ENCODE data around the gene TBX2.
"Not testable (repeated sequence)": the region's sequence is repeated elsewhere in the genome, so short reads cannot be mapped to it uniquely, and the experiment has no call there.

Gene TBX2

DNA sequence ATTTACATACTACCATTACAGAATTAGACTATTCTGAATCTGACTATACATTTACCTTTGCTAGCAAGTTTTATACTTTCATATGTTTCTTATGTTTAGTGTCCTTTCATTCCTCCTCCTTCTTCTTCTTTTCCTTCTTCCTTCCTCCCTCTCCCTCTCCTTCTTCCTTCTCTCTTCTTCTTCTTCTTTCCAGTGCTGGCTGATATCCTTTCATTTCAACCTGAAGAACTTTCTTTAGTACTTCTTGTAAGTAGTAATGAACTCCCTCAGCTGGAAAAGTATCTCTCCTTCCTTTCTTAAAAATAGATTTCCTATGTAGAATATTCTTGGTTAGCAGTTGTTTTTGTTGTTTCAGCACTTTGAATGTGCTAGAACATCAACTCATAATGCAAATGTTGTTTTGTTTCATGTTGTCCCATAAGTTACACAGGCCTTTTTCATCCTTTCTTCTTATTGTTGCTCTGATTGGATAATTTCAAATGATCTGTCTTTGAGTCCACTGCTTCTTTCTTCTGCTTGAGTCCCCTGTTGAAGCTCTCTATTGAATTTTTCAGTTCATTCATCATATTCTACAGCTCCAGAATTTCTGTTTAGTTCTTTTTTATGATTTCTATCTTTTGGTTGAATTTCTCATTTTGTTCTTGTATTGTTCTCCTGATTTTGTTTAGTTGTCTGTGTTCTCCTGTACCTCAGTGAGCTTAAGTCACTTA is 37.5 kb downstream of the TBX2 start:
- DNase-seq (ENCODE audit: insufficient read length, low spot score) (no peak), FAIRE-seq (no peak)
- no peak for TF ChIP-seq POLR2A (IDR thresholded peaks at IDR 0.05; ENCODE audit: low read depth, low read length)
- no peak for TF ChIP-seq POU2F2 (IDR thresholded peaks at IDR 0.05; ENCODE audit: low read depth, low read length)
- TF ChIP-seq TAF1 (IDR thresholded peaks at IDR 0.05; ENCODE audit: low read depth, low read length) = no peak
- no peak for TF ChIP-seq SPI1 (IDR thresholded peaks at IDR 0.05; ENCODE audit: low read depth, low read length)
- TF ChIP-seq PAX5 (IDR thresholded peaks at IDR 0.05; ENCODE audit: insufficient read depth, low read length, severe bottlenecking) = no peak
- TF ChIP-seq POLR2AphosphoS5 (IDR thresholded peaks at IDR 0.05; ENCODE audit: low read depth, low read length) = no peak

DNA sequence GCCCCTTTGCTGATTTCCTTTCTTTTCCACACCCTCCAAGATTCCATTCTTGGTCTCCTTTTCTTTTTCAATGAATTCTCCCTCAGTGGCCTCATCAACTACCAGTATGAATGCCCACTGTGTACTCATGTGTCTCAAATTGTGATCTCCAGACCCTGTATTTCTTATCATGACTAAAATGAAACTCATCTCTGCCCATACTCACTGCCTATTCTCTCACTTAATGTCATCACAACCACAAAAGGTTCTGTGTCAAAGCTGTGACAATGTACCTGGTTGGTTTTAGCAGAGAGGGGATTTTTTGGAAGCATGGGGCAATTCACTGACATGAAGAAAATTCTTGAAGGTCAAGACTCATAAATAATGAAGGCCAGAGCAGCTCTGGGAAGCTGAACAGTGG is 41.1 kb downstream of the TBX2 start:
- DNase-seq (ENCODE audit: insufficient read length, low spot score) (no peak), FAIRE-seq (no peak)
- TF ChIP-seq PAX5 (IDR thresholded peaks at IDR 0.05; ENCODE audit: insufficient read depth, low read length, severe bottlenecking) = no peak
- no peak for TF ChIP-seq TAF1 (IDR thresholded peaks at IDR 0.05; ENCODE audit: low read depth, low read length)
- TF ChIP-seq SPI1 (IDR thresholded peaks at IDR 0.05; ENCODE audit: low read depth, low read length) = no peak
- TF ChIP-seq POLR2A (IDR thresholded peaks at IDR 0.05; ENCODE audit: low read depth, low read length) = no peak
- TF ChIP-seq POU2F2 (IDR thresholded peaks at IDR 0.05; ENCODE audit: low read depth, low read length) = no peak

DNA sequence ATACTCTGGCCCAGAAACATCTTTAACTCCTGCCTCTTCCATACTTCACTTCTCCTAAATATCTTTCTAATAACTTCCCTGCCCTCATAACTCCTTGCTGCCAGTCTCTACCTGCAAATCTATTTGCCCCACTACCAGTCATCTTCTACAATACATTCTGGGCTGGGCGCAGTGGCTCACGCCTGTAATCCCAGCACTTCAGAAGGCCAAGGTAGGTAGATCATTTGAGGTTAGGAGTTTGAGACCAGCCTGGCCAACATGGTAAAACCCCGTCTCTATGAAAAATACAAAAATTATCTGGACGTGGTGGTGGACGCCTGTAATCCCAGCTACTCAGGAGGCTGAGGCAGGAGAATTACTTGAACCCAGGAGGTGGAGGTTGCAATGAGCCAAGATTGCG is 41.9 kb downstream of the TBX2 start:
- not testable (repeated sequence) for FAIRE-seq

GRCh38 chr17:61442136-61442775 is 42.6 kb downstream of the TBX2 start:
- FAIRE-seq (no peak), DNase-seq (ENCODE audit: insufficient read length, low spot score) (no peak)
- TF ChIP-seq PAX5 (IDR thresholded peaks at IDR 0.05; ENCODE audit: insufficient read depth, low read length, severe bottlenecking) = no peak
- no peak for TF ChIP-seq TAF1 (IDR thresholded peaks at IDR 0.05; ENCODE audit: low read depth, low read length)
- TF ChIP-seq POLR2A (IDR thresholded peaks at IDR 0.05; ENCODE audit: low read depth, low read length) = no peak
- no peak for TF ChIP-seq POLR2AphosphoS5 (IDR thresholded peaks at IDR 0.05; ENCODE audit: low read depth, low read length)
- TF ChIP-seq POU2F2 (IDR thresholded peaks at IDR 0.05; ENCODE audit: low read depth, low read length) = no peak
- TF ChIP-seq SPI1 (IDR thresholded peaks at IDR 0.05; ENCODE audit: low read depth, low read length) = no peak

More for the DNA sequence above, 41.9 kb downstream of the TBX2 start:
- DNase-seq (ENCODE audit: insufficient read length, low spot score) = not testable (repeated sequence)

- no peak for TF ChIP-seq TAF1 (IDR thresholded peaks at IDR 0.05; ENCODE audit: low read depth, low read length)
- no peak for TF ChIP-seq POU2F2 (IDR thresholded peaks at IDR 0.05; ENCODE audit: low read depth, low read length)
- DNase-seq (ENCODE audit: insufficient read length, low spot score) = no peak
- FAIRE-seq = no peak
These were observed 43.3 kb downstream of the TBX2 start for GRCh38 chr17:61442878-61443474.

GRCh38 chr17:61443475-61443882 is 43.8 kb downstream of the TBX2 start:
- DNase-seq (ENCODE audit: insufficient read length, low spot score) = no peak
- FAIRE-seq = no peak
- TF ChIP-seq POLR2AphosphoS5 (IDR thresholded peaks at IDR 0.05; ENCODE audit: low read depth, low read length) (no peak), TAF1 (IDR thresholded peaks at IDR 0.05; ENCODE audit: low read depth, low read length) (no peak), SPI1 (IDR thresholded peaks at IDR 0.05; ENCODE audit: low read depth, low read length) (no peak), POLR2A (IDR thresholded peaks at IDR 0.05; ENCODE audit: low read depth, low read length) (no peak), POU2F2 (IDR thresholded peaks at IDR 0.05; ENCODE audit: low read depth, low read length) (no peak), PAX5 (IDR thresholded peaks at IDR 0.05; ENCODE audit: insufficient read depth, low read length, severe bottlenecking) (no peak)

GRCh38 chr17:61444075-61444474 is 44.4 kb downstream of the TBX2 start:
- TF ChIP-seq POLR2A (IDR thresholded peaks at IDR 0.05; ENCODE audit: low read depth, low read length) (no peak), SPI1 (IDR thresholded peaks at IDR 0.05; ENCODE audit: low read depth, low read length) (no peak)
- DNase-seq (ENCODE audit: insufficient read length, low spot score) (no peak), FAIRE-seq (no peak)

- TF ChIP-seq POLR2A (IDR thresholded peaks at IDR 0.05; ENCODE audit: low read depth, low read length) = no peak
- no peak for TF ChIP-seq TAF1 (IDR thresholded peaks at IDR 0.05; ENCODE audit: low read depth, low read length)
- no peak for TF ChIP-seq PAX5 (IDR thresholded peaks at IDR 0.05; ENCODE audit: insufficient read depth, low read length, severe bottlenecking)
- TF ChIP-seq SPI1 (IDR thresholded peaks at IDR 0.05; ENCODE audit: low read depth, low read length) = no peak
- TF ChIP-seq POLR2AphosphoS5 (IDR thresholded peaks at IDR 0.05; ENCODE audit: low read depth, low read length) = no peak
- FAIRE-seq (no peak), DNase-seq (ENCODE audit: insufficient read length, low spot score) (no peak)
These were observed 45.2 kb downstream of the TBX2 start for GRCh38 chr17:61444831-61445230.

DNA sequence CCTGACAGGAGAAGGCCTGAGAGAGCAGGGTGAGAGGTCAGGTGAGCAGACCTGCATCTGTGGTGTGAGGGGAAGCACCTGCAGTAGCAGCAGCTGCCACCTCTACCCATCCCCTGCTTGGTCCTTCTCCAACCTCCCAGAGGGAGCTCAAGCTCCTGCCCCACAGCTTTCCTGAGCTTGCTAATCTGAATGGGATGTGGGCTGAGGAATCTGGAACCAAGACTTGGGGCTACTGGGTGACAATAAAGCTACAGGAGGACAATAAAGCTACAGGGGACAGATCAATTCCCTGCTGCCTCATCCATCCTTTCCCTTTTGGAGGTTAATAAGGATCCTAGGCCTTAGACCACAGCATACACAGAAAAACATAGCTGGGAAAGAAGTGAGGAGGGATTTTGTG is 47.7 kb downstream of the TBX2 start:
- no peak for FAIRE-seq
- DNase-seq (ENCODE audit: insufficient read length, low spot score) = no peak
- no peak for TF ChIP-seq PAX5 (IDR thresholded peaks at IDR 0.05; ENCODE audit: insufficient read depth, low read length, severe bottlenecking)
- no peak for TF ChIP-seq POLR2AphosphoS5 (IDR thresholded peaks at IDR 0.05; ENCODE audit: low read depth, low read length)
- no peak for TF ChIP-seq TAF1 (IDR thresholded peaks at IDR 0.05; ENCODE audit: low read depth, low read length)
- TF ChIP-seq POU2F2 (IDR thresholded peaks at IDR 0.05; ENCODE audit: low read depth, low read length) = no peak
- TF ChIP-seq SPI1 (IDR thresholded peaks at IDR 0.05; ENCODE audit: low read depth, low read length) = no peak
- TF ChIP-seq POLR2A (IDR thresholded peaks at IDR 0.05; ENCODE audit: low read depth, low read length) = no peak

- FAIRE-seq (no peak), DNase-seq (ENCODE audit: insufficient read length, low spot score) (no peak)
- TF ChIP-seq POLR2A (IDR thresholded peaks at IDR 0.05; ENCODE audit: low read depth, low read length) (no peak), TAF1 (IDR thresholded peaks at IDR 0.05; ENCODE audit: low read depth, low read length) (no peak), SPI1 (IDR thresholded peaks at IDR 0.05; ENCODE audit: low read depth, low read length) (no peak), POLR2AphosphoS5 (IDR thresholded peaks at IDR 0.05; ENCODE audit: low read depth, low read length) (no peak), PAX5 (IDR thresholded peaks at IDR 0.05; ENCODE audit: insufficient read depth, low read length, severe bottlenecking) (no peak)
These were observed 48.4 kb downstream of the TBX2 start for GRCh38 chr17:61448042-61448441.

DNA sequence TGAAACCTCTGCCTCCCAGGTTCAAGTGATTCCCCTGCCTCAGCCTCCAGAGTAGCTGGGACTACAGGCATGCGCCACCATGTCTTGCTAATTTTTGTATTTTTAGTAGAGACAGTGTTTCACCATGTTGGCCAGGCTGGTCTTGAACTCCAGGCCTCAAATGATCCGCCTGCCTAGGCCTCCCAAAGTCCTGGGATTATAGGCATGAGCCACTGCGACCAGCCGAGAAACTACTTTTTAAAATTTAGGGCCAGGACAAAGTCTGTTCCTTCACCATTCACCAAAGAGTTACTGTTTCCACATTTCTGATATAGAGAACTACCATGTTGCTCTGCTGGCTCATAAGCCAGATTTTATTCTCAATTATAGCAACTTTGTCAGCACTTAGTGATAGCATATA is 49.5 kb downstream of the TBX2 start:
- not testable (repeated sequence) for DNase-seq (ENCODE audit: insufficient read length, low spot score); FAIRE-seq
